ENCODE results near the gene PCDH9. TPM values are rescaled to one million over a fixed set of nuclear protein-coding genes. Genes with fewer than 3 reads are reported as not detected.
"Not testable (repeated sequence)": the region's sequence is repeated elsewhere in the genome, so short reads cannot be mapped to it uniquely, and the experiment has no call there.

PCDH9 gene
- total and polyA plus RNA-seq, 2 donors: 0.72 to 28.2 TPM

DNA sequence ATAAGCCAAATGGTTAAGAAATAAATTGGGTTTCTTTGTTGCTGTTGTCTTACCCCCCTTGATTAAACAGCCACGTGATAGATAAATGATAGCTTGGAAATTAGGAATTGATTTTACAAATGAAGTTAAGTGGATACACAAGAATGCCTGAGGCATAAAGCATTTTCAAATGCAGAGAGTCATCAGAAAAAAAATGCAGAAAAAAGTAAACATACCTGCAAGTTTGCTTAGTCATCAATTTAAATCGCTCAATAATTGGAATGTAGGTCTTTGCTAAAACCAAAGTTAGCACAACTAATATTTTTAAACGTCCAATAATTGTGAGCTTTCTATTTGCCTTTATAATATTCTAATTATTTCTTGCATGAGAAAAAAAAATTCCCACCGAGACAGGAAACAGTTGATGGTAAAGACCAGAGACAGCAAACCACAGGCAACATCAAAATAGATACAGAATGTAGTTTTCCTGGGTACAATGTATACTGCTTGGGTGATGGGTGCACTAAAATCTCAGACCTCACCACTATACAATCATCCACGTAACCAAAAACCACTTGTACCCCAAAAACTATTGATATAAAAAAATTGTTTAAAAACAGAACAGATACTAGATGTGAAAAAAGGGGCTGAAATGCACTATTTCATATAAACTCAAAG, 924.0 kb downstream of the PCDH9 start:
- DNase-seq (ENCODE audit: extremely low spot score): no peak
- Histone ChIP-seq H3K27ac (ENCODE audit: low read depth) (no peak overlapping the region), H3K36me3 (ENCODE audit: insufficient read depth) (no peaks in the 10 kb centered on the region), H3K4me1 (ENCODE audit: insufficient read depth) (no peaks in the 10 kb centered on the region), H3K4me3 (ENCODE audit: low read depth, low read length) (no peak overlapping the region)
- 85% methylated on average over 5 of the region's 5 CpGs for WGBS

GRCh38 chr13:66301482-66301881, 928.7 kb downstream of the PCDH9 start:
- Histone ChIP-seq H3K4me3 (ENCODE audit: low read depth, low read length) (no peak overlapping the region), H3K27ac (ENCODE audit: low read depth) (no peak overlapping the region), H3K36me3 (ENCODE audit: insufficient read depth) (no peaks in the 10 kb centered on the region), H3K4me1 (ENCODE audit: insufficient read depth) (no peaks in the 10 kb centered on the region)
- DNase-seq (ENCODE audit: extremely low spot score): no peak

GRCh38 chr13:66301006-66301405, 929.1 kb downstream of the PCDH9 start:
- 88% methylated on average over 1 of the region's 1 CpG for WGBS
- Histone ChIP-seq H3K27ac (ENCODE audit: low read depth) (no peak overlapping the region), H3K36me3 (ENCODE audit: insufficient read depth) (no peaks in the 10 kb centered on the region), H3K4me1 (ENCODE audit: insufficient read depth) (no peaks in the 10 kb centered on the region), H3K4me3 (ENCODE audit: low read depth, low read length) (no peak overlapping the region)
- DNase-seq (ENCODE audit: extremely low spot score): no peak

GRCh38 chr13:66296875-66297274, 933.3 kb downstream of the PCDH9 start:
- no peaks in the 10 kb centered on the region for H3K36me3 ChIP-seq (ENCODE audit: insufficient read depth)
- H3K4me3 ChIP-seq (ENCODE audit: low read depth, low read length): no peak overlapping the region
- H3K4me1 ChIP-seq (ENCODE audit: insufficient read depth): no peaks in the 10 kb centered on the region
- H3K27ac ChIP-seq (ENCODE audit: low read depth): no peak overlapping the region
- DNase-seq (ENCODE audit: extremely low spot score): no peak
- WGBS: 93% methylated on average over 1 of the region's 1 CpG

DNA sequence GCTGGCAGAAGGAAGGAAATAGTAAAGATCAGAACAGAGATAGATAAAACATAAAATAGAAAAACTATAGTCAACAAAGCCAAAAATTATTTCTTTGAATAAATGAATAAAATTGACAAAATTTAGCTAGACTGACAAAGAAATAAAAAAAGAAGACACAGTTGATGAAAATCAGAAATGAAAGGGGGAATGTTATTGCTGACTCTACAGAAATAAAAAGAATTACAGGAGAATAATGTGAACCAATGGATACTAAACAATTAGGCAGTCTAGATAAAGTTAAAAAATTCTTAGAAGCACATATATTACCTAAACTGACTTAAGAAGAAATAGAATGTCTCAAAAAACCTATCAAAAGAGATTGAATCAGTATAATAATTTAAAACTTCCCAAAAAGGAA, 933.8 kb downstream of the PCDH9 start:
- no peak overlapping the region for H3K4me3 ChIP-seq (ENCODE audit: low read depth, low read length)
- DNase-seq (ENCODE audit: extremely low spot score): no peak
- no peaks in the 10 kb centered on the region for H3K4me1 ChIP-seq (ENCODE audit: insufficient read depth)
- H3K36me3 ChIP-seq (ENCODE audit: insufficient read depth): no peaks in the 10 kb centered on the region
- H3K27ac ChIP-seq (ENCODE audit: low read depth): no peak overlapping the region

- H3K4me1 ChIP-seq (ENCODE audit: insufficient read depth); H3K27ac ChIP-seq (ENCODE audit: low read depth); H3K4me3 ChIP-seq (ENCODE audit: low read depth, low read length); DNase-seq (ENCODE audit: extremely low spot score); H3K36me3 ChIP-seq (ENCODE audit: insufficient read depth): not testable (repeated sequence)
- 93% methylated on average over 5 of the region's 5 CpGs for WGBS
These were observed 943.3 kb downstream of the PCDH9 start for GRCh38 chr13:66286806-66287205.

GRCh38 chr13:66275416-66275815, 954.7 kb downstream of the PCDH9 start:
- Histone ChIP-seq H3K4me3 (ENCODE audit: low read depth, low read length) (no peak overlapping the region), H3K27ac (ENCODE audit: low read depth) (no peak overlapping the region), H3K4me1 (ENCODE audit: insufficient read depth) (no peaks in the 10 kb centered on the region), H3K36me3 (ENCODE audit: insufficient read depth) (no peaks in the 10 kb centered on the region)
- WGBS: 94% methylated on average over 1 of the region's 1 CpG
- DNase-seq (ENCODE audit: extremely low spot score): no peak

GRCh38 chr13:66273011-66273410, 957.1 kb downstream of the PCDH9 start:
- Histone ChIP-seq H3K27ac (ENCODE audit: low read depth) (no peak overlapping the region), H3K36me3 (ENCODE audit: insufficient read depth) (no peaks in the 10 kb centered on the region), H3K4me1 (ENCODE audit: insufficient read depth) (no peaks in the 10 kb centered on the region), H3K4me3 (ENCODE audit: low read depth, low read length) (no peak overlapping the region)
- DNase-seq (ENCODE audit: extremely low spot score): no peak
- WGBS: 70% methylated on average over 1 of the region's 1 CpG

GRCh38 chr13:66266761-66267160, 963.4 kb downstream of the PCDH9 start:
- Histone ChIP-seq H3K27ac (ENCODE audit: low read depth) (no peak overlapping the region), H3K4me1 (ENCODE audit: insufficient read depth) (no peaks in the 10 kb centered on the region), H3K4me3 (ENCODE audit: low read depth, low read length) (no peak overlapping the region), H3K36me3 (ENCODE audit: insufficient read depth) (no peaks in the 10 kb centered on the region)
- DNase-seq (ENCODE audit: extremely low spot score): no peak
- 89% methylated on average over 5 of the region's 5 CpGs for WGBS

DNA sequence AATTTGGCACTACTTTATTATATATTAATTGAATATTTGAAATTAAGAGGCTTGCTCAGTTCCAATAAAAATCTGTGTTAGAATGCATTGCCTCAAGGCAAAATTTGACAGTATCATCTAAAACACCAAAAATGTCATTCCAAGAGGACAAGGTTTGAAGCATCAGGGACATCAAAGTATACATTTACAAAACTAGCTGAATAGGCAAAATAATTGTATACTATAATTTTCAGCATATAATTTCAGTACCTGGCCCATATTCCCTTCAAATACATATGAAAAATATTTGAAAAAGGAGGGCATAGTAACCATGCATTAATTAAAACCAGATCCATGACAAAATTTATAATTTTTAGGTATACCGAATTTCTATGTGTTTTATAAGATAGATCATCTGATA, 963.8 kb downstream of the PCDH9 start:
- H3K4me3 ChIP-seq (ENCODE audit: low read depth, low read length): no peak overlapping the region
- no peaks in the 10 kb centered on the region for H3K36me3 ChIP-seq (ENCODE audit: insufficient read depth)
- no peak for DNase-seq (ENCODE audit: extremely low spot score)
- WGBS: 95% methylated on average over 1 of the region's 1 CpG
- H3K27ac ChIP-seq (ENCODE audit: low read depth): no peak overlapping the region
- H3K4me1 ChIP-seq (ENCODE audit: insufficient read depth): no peaks in the 10 kb centered on the region

DNA sequence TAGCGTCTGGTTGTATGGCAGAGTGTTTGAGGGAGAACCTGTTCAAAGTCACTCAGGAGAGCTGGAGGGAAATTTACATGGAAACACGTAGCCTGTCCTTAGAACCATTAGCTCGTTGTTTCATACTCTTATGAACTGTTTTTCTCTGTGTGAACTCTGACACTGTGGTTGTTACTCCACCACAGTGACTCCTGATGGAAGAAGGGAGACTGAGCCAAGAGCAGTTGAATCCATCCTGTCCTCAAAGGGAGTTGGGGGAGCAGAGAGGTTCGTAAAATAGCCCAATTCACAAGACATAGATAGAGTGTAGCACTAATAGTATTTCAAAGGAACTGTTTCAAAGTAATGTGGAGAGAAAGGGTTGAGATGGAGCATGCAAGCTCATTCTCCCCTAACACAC, 964.8 kb downstream of the PCDH9 start:
- 74% methylated on average over 4 of the region's 4 CpGs for WGBS
- Histone ChIP-seq H3K27ac (ENCODE audit: low read depth) (no peak overlapping the region), H3K4me3 (ENCODE audit: low read depth, low read length) (no peak overlapping the region)

DNA sequence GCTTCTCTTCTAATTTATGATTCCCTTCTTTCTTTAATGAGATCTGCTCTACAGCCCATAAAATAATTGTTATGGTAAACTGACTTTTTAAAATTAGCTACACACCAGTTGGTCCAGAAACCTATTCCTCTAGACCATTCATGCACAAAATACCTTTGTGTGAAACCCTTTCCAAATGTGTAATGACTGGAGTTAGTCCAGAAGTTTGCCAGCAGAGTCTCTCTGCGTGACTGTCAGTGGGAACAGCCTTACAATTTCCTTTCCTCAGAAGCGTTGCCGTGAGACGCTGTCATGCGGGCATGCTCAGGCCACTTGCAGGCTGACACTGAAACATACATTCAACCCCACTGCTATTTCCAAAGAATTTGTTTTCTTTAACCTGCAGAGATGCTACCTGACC, 965.2 kb downstream of the PCDH9 start:
- WGBS: 27% methylated on average over 5 of the region's 5 CpGs
- H3K4me1 ChIP-seq (ENCODE audit: insufficient read depth): no peaks in the 10 kb centered on the region

More for the DNA sequence above, 964.8 kb downstream of the PCDH9 start:
- no peaks in the 10 kb centered on the region for H3K4me1 ChIP-seq (ENCODE audit: insufficient read depth)
- no peak for DNase-seq (ENCODE audit: extremely low spot score)
- no peaks in the 10 kb centered on the region for H3K36me3 ChIP-seq (ENCODE audit: insufficient read depth)

GRCh38 chr13:66262330-66262729, 967.8 kb downstream of the PCDH9 start:
- DNase-seq (ENCODE audit: extremely low spot score): no peak
- no peaks in the 10 kb centered on the region for H3K36me3 ChIP-seq (ENCODE audit: insufficient read depth)
- no peak overlapping the region for H3K4me3 ChIP-seq (ENCODE audit: low read depth, low read length)
- no peak overlapping the region for H3K27ac ChIP-seq (ENCODE audit: low read depth)
- H3K4me1 ChIP-seq (ENCODE audit: insufficient read depth): no peaks in the 10 kb centered on the region
- WGBS: 94% methylated on average over 1 of the region's 1 CpG

More for the DNA sequence above, 965.2 kb downstream of the PCDH9 start:
- Histone ChIP-seq H3K27ac (ENCODE audit: low read depth) (no peak overlapping the region), H3K4me3 (ENCODE audit: low read depth, low read length) (no peak overlapping the region), H3K36me3 (ENCODE audit: insufficient read depth) (no peaks in the 10 kb centered on the region)
- DNase-seq (ENCODE audit: extremely low spot score): no peak

GRCh38 chr13:66259426-66259825, 970.7 kb downstream of the PCDH9 start:
- not testable (repeated sequence) for DNase-seq (ENCODE audit: extremely low spot score); H3K36me3 ChIP-seq (ENCODE audit: insufficient read depth); H3K4me3 ChIP-seq (ENCODE audit: low read depth, low read length); H3K4me1 ChIP-seq (ENCODE audit: insufficient read depth); H3K27ac ChIP-seq (ENCODE audit: low read depth)
- WGBS: 98% methylated on average over 17 of the region's 17 CpGs

All from urinary bladder (tissue), 4 donors.